ENCODE data around the gene HYDIN. TPM values are rescaled to one million over a fixed set of nuclear protein-coding genes. Genes with fewer than 3 reads are reported as not detected.

Gene HYDIN
- total and polyA plus RNA-seq, 9 of the 15 experiments (the other 6 are each of a cell fraction or from before 2014, with no cell fraction given) = 0.08 to 0.43 (median 0.14) TPM; not detected in 1

DNA sequence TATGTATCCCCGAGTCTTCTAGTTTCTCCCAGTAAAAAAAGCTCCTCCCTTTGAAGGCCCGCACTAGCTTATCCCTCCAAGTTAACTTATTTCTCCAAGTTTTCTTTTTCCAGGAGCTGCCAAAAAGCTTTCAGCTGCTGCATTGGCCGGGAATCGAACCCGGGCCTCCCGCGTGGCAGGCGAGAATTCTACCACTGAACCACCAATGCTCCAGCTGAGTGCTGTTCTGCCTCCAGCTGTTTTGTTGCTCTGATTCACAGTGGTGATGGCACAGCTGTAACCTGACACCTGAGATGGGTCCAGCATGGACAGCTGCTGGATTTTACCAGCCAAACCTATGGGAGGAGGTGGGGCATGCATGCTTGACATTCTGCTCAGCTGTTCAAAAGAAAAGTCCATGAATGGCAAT is 451.6 kb downstream of the HYDIN start (continued):
- TF ChIP-seq REST (IDR thresholded peaks at IDR 0.05; ENCODE audit: borderline replicate concordance) = 0 out of 2 replicates have a peak, but pooled peaks have one; percentile 7
- no peak for TF ChIP-seq REST (CRISPR knock-in tag; IDR thresholded peaks at IDR 0.05; ENCODE audit: low read depth)
- TF ChIP-seq, protein P1, sequence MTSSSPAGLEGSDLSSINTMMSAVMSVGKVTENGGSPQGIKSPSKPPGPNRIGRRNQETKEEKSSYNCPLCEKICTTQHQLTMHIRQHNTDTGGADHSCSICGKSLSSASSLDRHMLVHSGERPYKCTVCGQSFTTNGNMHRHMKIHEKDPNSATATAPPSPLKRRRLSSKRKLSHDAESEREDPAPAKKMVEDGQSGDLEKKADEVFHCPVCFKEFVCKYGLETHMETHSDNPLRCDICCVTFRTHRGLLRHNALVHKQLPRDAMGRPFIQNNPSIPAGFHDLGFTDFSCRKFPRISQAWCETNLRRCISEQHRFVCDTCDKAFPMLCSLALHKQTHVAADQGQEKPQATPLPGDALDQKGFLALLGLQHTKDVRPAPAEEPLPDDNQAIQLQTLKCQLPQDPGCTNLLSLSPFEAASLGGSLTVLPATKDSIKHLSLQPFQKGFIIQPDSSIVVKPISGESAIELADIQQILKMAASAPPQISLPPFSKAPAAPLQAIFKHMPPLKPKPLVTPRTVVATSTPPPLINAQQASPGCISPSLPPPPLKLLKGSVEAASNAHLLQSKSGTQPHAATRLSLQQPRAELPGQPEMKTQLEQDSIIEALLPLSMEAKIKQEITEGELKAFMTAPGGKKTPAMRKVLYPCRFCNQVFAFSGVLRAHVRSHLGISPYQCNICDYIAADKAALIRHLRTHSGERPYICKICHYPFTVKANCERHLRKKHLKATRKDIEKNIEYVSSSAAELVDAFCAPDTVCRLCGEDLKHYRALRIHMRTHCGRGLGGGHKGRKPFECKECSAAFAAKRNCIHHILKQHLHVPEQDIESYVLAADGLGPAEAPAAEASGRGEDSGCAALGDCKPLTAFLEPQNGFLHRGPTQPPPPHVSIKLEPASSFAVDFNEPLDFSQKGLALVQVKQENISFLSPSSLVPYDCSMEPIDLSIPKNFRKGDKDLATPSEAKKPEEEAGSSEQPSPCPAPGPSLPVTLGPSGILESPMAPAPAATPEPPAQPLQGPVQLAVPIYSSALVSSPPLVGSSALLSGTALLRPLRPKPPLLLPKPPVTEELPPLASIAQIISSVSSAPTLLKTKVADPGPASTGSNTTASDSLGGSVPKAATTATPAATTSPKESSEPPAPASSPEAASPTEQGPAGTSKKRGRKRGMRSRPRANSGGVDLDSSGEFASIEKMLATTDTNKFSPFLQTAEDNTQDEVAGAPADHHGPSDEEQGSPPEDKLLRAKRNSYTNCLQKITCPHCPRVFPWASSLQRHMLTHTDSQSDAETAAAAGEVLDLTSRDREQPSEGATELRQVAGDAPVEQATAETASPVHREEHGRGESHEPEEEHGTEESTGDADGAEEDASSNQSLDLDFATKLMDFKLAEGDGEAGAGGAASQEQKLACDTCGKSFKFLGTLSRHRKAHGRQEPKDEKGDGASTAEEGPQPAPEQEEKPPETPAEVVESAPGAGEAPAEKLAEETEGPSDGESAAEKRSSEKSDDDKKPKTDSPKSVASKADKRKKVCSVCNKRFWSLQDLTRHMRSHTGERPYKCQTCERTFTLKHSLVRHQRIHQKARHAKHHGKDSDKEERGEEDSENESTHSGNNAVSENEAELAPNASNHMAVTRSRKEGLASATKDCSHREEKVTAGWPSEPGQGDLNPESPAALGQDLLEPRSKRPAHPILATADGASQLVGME (CRISPR knock-in tag; IDR thresholded peaks at IDR 0.05) = no peak
- no peak for TF ChIP-seq ZNF592 (IDR thresholded peaks at IDR 0.05)
- TF ChIP-seq RBM15 (IDR thresholded peaks at IDR 0.05; ENCODE audit: insufficient read depth, low read length) = no peak
- no peak for TF ChIP-seq CHD2 (IDR thresholded peaks at IDR 0.05; ENCODE audit: low read depth, low read length)
- no peak for TF ChIP-seq SMARCA5 (IDR thresholded peaks at IDR 0.05)
- no peak for TF ChIP-seq MBD1 (CRISPR knock-in tag; IDR thresholded peaks at IDR 0.05)
